ENCODE measurements around the gene RAB4B.
"Not testable (repeated sequence)": the region's sequence is repeated elsewhere in the genome, so short reads cannot be mapped to it uniquely, and the experiment has no call there.

The RAB4B gene, protein sequence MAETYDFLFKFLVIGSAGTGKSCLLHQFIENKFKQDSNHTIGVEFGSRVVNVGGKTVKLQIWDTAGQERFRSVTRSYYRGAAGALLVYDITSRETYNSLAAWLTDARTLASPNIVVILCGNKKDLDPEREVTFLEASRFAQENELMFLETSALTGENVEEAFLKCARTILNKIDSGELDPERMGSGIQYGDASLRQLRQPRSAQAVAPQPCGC

GRCh38 chr19:40777937-40778705, at the start of gene RAB4B:
TSS of gene RAB4B (plus strand) at chr19:40778247. CDS start at chr19:40778376, 129 bp downstream.
- DNase-seq = peak; percentile 100

- DNase-seq = not testable (repeated sequence)
Observed at GRCh38 chr19:40730065-40730464, 48.0 kb upstream of the RAB4B start.

- DNase-seq = not testable (repeated sequence)
Observed at GRCh38 chr19:40732304-40732703, 45.7 kb upstream of the RAB4B start.

DNA sequence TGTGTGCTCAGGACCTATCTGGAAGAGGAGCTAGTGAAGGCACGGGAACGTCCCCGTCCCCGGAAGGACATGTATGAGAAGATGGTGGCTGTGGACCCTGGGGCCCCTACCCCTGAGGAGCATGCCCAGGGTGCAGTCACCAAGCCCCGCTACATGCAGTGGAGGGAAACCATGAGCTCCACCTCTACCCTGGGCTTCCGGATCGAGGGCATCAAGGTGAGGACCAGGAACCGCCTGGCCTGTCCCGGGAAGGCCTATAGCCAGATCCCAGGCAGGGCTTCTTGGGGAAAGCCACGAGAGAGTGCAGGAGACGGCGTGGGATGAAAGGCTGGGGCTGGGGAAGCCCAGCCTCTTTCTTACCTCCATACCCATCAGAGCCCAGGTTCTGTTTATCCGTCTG, 44.9 kb upstream of the RAB4B start:
- DNase-seq = no peak

DNA sequence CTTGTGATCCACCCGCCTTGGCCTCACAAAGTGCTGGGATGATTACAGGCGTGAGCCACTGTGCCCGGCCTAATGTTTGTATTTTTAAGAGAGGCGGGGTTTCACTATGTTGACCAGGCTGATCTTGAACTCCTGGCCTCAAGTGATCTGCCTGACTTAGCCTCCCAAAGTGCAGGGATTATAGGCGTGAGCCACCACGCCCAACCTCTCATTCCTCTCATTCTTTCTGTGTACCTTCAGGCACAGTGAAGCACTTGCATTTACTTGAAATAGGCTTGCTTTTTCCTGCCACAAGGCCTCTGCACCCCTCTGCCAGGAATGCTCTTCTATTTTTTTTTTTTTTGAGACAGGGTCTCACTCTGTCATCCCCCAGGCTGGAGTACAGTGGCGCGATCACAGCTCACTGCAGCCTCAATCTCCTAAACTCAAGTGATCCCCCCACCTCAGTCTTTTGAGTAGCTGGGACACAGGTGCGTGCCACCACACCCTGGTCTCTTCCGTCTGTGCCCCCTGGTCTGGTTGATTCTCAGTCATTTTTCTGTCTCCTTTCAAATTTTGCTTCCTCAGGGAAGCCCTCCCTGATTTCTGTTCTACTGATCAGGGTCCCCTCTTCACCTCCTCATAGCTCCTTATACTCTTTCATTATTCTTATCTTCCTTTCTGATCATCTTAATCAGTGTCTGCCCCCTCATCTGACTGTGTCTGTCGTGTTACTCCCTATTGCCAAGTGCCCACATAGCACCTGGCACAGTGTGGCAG, 42.9 kb upstream of the RAB4B start:
- DNase-seq = no peak

- no peak for DNase-seq
Observed at GRCh38 chr19:40736661-40737060, 41.4 kb upstream of the RAB4B start.

DNA sequence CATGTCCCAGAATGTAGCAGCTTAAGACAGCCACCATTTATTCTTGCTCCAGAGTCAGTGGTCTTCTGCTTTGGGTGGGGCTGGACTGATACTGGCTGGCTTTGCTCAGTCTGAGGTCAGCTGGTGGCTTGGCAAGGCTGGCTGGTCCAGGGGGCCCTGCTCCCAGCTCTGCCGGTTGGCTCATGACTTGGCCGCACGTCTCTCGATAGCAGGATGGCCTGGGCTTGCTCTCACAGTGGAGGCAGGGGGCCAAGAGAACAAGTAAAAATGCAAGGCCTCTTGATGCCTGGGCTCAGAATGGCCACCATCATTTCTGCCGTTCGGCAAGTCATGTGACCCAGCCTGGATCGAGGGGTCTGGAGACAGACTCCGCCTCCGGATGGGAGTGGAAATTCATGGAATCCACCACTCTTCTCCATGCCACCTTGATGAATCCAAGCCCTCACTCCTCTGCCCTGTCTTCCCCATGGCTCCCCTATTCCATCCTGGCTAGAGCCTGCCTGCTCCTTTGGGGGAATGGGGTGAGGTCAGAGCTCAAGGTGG, 40.9 kb upstream of the RAB4B start:
- DNase-seq = no peak

GRCh38 chr19:40739030-40739839, 38.8 kb upstream of the RAB4B start:
- DNase-seq = no peak

- DNase-seq = no peak
Observed at GRCh38 chr19:40739871-40740703, 38.0 kb upstream of the RAB4B start.

DNA sequence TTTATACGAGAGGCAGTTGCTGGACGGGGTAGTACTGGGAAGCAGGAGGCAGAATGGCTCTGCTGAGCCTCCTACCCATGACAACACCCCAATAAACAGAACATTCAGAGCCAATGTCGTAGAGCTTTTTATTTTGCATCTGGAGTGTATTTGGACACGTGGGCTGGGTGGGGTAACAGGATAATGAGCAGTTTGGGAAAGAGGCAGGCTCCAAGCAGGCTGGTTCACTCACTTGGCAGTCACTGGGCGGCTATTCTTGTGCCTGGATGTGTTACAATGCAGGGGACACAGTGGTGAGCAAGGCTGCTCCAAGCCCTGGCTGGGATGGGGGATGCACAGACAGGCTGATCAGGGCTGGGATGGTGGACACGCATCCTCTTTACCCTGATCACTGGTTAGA, 37.3 kb upstream of the RAB4B start:
- DNase-seq = no peak

DNA sequence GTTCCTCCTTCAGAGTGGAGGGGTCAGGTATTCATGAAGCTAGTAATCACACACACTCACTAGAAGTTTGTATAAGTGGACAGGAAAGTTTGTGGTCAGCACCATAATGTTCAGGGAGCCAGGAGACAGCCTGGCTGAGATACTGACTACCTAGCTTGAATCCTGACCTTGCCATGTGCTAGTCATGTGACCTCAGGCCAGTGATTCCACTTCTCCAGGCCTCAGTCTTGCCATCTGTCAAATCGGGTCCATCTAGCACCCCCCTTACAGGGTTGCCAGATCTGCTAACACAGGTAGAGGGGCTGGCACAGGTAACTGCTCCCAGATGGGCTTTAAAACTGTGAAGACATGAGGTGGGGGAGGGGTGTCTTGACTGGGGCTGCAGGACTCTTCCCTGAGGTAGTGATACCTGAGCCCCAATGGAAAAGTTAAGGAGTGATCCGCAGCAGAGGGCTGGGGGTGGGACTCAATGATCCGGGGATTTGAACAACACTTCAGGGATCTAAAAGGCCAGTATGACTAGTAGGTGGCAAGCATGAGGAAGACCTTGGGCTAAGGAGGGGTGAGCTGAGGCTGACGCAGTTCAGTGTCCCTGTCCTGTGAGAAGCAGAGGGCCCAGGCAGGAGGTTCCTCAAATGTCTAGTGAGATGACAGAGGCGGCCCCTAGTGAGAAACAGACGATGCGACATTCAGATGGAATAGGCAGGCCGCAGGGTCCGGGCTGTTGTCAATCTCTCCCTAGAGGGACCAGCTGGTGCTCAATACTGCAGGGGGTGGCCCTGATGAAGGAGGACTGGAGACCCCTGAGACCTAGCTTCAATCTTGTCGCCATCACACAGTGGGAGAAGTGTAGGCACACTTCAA, 36.3 kb upstream of the RAB4B start:
- DNase-seq = no peak

DNA sequence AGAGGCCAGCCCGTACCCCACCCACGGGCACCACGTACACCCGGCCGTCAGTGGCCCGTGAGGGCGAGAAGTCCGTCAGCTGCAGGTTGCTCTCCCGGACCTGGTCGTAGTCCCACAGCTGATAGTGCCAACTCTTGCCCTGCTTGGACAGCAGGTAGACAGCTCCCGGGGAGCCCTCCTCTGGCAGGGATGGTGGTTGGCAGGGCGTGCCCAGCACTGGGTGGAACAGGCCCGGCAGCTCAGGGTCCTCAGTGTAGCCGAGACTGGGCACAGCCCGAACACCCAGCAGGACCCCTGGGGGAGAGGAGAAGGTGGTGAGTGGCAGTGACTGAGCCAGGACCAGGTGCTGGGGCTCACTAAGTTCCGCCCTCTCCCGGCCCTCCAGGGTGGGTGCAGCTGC, 35.6 kb upstream of the RAB4B start:
- DNase-seq = no peak

- DNase-seq = no peak
Observed at GRCh38 chr19:40742886-40743285, 35.2 kb upstream of the RAB4B start.

DNA sequence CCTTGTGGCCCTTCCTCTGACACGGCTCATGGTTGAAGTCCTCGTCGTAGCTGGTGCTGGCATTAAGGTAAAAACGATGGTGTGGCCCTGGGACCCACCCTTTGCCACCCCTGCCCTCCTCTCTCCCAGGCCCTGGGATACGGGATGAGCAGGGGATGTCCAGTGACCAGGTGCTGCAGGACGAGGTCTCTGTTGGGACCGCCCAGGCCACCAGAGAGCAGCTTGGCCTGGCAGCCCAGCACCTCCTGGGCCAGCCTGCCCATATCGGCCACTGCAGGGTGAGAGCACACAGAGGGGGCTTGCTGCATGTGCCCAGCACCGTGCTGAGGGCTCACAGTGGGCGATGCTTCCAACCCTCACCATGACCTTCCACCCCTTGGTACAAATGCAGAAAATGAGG, 34.1 kb upstream of the RAB4B start:
- DNase-seq = no peak

GRCh38 chr19:40744554-40745401, 33.3 kb upstream of the RAB4B start:
- peak; percentile 29 for DNase-seq

GRCh38 chr19:40745402-40745780, 32.7 kb upstream of the RAB4B start:
- DNase-seq = no peak

DNA sequence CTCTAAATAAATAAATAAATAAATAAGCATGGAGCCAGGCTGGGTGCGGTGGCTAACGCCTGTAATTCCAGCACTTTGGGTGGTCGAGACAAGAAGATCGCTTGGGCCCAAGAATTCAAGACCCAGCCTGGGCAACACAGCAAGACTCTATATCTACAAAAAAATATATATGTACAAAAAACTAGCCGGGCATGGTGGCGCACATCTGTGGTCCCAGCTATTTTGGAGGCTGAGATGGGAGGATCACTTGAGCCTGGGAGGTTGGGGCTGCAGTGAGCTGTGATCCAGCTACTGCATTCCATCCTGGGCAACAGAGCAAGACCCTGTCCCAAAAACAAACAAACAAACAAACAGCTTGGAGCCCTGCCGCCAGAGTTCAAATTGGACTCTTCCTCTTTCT, 30.5 kb upstream of the RAB4B start:
- DNase-seq = no peak

DNA sequence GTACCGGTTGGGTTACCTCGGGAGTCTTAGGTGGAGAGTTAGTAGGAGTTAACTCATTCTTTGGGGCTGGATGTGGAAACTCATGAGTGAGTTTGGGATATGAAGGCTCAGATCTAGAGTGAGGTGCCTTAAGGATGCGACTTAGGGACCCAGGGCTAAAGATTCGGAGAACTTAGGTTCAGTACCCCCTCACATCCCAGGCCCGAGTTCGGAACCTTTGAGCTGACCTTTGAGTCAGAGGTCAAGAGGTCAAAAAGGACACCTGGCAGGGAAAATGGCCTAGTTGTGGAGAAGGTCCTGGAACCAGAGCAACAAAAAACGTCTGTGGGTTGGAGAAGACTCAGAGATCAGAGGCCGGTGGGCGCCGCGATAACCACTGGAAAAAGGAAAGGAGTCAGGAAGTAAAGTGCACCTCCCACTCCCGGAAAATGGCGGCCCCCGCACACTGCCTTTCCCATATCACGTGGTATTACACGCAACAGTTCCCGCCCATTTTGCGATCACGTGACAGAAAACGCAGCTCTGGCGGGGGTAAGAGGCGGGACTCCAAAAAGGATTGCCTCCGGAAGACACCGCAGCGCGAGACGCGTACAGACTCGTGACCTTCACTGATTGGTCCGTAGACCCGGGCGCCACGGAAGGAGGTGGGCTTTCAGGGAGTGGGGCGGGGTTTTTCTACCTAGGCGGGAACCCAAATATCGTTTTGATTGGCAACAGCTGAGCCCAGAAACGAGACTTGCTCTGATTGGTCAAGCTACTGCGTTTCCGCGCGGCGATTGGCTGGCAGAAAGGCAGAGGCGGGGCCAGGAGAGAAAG, 27.8 kb upstream of the RAB4B start, which contains the start of gene ACTMAP:
Gene ACTMAP (minus strand): TSS at position 420 of the 816 bp plus-strand sequence. CDS start 674 bp downstream, outside the sequence.
- peak; percentile 99 for DNase-seq
